GM21576 (cell line): ENCODE data around the gene SPOPL.
"Not testable (repeated sequence)": the region's sequence is repeated elsewhere in the genome, so short reads cannot be mapped to it uniquely, and the experiment has no call there.

Experiments
- ATAC-seq: cut with Tn5 transposase; IDR thresholded peaks from one replicate; pipeline ENCODE4 v1.9.1; 2021; ENCODE audit warnings: mild to moderate bottlenecking, moderate library complexity; ENCODE audit not compliant: unreplicated experiment

Gene SPOPL

GRCh38 chr2:138522556-138522955, 21.0 kb downstream of the SPOPL start:
- ATAC-seq: peak; percentile 68

- peak; percentile 49 for ATAC-seq
Observed at GRCh38 chr2:138523018-138523672, 21.6 kb downstream of the SPOPL start.

- ATAC-seq: peak; percentile 32
Observed at GRCh38 chr2:138523673-138524042, 22.1 kb downstream of the SPOPL start.

- not testable (repeated sequence) for ATAC-seq
Observed at GRCh38 chr2:138524353-138524752, 22.8 kb downstream of the SPOPL start.

GRCh38 chr2:138531913-138532312, 30.3 kb downstream of the SPOPL start:
- no peak for ATAC-seq

- no peak for ATAC-seq
Observed at GRCh38 chr2:138534791-138535190, 33.2 kb downstream of the SPOPL start.

- ATAC-seq: no peak
Observed at GRCh38 chr2:138536302-138536701, 34.7 kb downstream of the SPOPL start.

- ATAC-seq: no peak
Observed at GRCh38 chr2:138536740-138537139, 35.2 kb downstream of the SPOPL start.

- ATAC-seq: no peak
Observed at GRCh38 chr2:138537170-138537915, 35.8 kb downstream of the SPOPL start.

- ATAC-seq: not testable (repeated sequence)
Observed at GRCh38 chr2:138544206-138544605, 42.6 kb downstream of the SPOPL start.

- ATAC-seq: no peak
Observed at GRCh38 chr2:138548796-138549195, 47.2 kb downstream of the SPOPL start.

GRCh38 chr2:138550172-138550571, 48.6 kb downstream of the SPOPL start:
- ATAC-seq: no peak

- no peak for ATAC-seq
Observed at GRCh38 chr2:138550670-138551287, 49.2 kb downstream of the SPOPL start.

GRCh38 chr2:138554123-138554522, 52.6 kb downstream of the SPOPL start:
- no peak for ATAC-seq

GRCh38 chr2:138559641-138560040, 58.1 kb downstream of the SPOPL start:
- no peak for ATAC-seq

GRCh38 chr2:138564586-138565229, 63.1 kb downstream of the SPOPL start:
- ATAC-seq: no peak

- no peak for ATAC-seq
Observed at GRCh38 chr2:138565230-138565598, 63.6 kb downstream of the SPOPL start.

- ATAC-seq: no peak
Observed at GRCh38 chr2:138572318-138572717, 70.7 kb downstream of the SPOPL start.

GRCh38 chr2:138577066-138577465, 75.5 kb downstream of the SPOPL start:
- ATAC-seq: no peak

- ATAC-seq: no peak
Observed at GRCh38 chr2:138579556-138579955, 78.0 kb downstream of the SPOPL start.

GRCh38 chr2:138581909-138582308, 80.3 kb downstream of the SPOPL start:
- no peak for ATAC-seq

- no peak for ATAC-seq
Observed at GRCh38 chr2:138589663-138590062, 88.1 kb downstream of the SPOPL start.
